DMS114 treated with DMSO at 0.1 percent for 48 hours (cell line): ENCODE data around the gene IDUA.

Experiments used
- DNase-seq: peaks from one replicate; lab custom pipeline; 2025; ENCODE audit not compliant: unreplicated experiment; lab: John Stamatoyannopoulos, UW

IDUA gene

GRCh38 chr4:1027915-1028238 is 41.0 kb downstream of the IDUA start:
- no peak for DNase-seq

- no peak for DNase-seq
Measured at GRCh38 chr4:1028574-1029220, 41.9 kb downstream of the IDUA start.

DNA sequence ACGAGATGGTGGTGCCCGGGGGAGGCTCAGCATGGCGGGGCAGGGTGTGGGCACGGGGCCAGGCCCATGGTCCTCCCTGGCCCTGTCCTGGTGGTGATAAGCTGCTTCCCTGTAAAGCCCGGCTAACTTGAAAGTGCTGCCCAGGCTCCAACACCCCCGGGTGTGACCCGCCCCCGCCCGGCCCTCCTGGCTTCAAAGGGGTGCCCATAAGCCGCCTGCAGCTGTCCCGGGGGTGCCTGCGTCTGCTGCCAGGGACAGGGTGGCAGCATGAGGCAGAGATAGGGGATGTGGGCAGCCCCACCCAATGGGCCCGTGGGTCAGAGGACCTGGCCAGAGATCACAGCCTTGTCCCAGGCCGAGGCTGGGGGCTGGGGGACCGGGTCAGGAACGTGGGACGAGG is 42.7 kb downstream of the IDUA start:
- DNase-seq: no peak

GRCh38 chr4:1030031-1030430 is 43.2 kb downstream of the IDUA start:
- no peak for DNase-seq

DNA sequence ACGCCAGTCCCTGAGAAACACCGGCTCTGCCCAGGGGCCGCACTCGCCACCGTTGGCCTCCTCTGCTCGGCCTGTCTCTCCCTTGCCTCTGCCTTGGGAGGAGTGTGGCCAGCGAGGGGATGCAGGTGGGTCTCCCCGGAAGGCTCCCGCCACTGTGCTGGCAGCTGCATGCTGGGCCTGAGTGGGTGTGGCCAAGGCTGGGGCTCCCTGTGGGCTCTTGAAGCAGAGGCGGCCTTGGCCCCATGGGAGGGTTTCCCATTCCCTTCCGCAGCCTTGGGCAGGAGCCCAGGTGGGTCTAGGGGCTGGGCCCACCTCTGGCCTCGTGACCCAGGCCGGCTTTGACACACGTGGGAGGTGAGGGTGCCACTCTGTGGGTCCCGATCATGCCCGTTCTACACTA is 43.7 kb downstream of the IDUA start:
- DNase-seq: no peak

DNA sequence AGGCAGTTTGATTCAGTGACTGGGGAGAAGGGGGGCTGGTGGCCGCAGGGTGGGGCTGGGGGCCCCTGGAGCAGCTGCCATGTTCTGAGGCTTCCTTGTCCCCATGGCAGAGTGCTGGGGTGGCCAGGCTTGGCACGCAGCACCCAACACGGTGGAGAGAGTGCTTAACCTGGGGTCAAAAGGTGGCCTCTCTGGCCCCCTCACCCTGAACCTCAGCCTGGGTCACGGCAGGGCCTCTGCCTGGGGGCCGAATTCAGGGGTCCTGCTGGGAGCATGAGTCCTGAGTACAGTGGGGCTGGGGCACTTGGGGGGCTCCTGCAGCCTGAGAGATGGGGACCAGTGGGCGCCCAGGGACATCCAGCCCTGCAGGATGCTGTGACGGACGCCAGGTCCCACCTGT is 44.5 kb downstream of the IDUA start:
- no peak for DNase-seq

DNA sequence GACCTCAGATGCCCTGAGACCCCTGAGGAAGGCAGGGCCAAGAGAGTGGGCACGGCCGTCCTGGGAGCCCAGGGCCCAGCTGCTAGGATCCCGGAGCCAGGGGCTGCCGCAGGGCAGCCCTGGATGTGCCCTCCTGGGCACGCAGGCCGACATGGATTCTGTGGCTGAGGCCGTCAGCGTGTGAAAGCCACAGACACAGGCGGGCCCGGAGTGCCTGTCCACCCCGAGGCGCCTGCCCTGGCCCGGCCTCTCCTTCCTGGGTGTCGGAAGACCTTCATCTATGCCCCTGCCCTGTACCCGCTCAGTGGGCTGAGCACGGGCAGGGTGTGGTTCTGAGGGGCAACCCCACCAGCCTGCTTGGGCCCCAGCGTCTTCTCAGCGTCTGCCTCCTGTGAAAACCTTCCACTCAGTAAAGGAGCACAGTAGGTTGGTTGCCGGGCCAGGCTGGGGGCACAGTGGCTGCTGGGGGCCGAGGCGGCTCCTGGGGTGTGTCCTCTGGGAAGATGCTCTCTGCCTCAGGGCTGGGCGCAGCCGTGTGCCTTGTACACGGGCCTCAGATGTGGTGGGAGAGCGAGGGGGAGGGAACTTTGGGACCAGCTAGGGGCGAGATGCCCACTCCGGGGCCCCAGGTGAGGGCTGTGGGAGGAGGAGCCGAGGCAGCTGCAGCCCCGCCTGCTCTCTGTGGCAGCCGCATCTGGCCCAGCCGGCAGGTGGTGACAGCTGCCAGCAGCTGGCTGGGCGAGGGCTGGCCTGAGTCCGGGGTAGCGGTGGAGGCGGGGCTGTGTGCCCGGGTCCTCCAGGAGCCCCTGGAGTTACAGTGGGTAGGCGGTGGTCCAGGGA is 45.3 kb downstream of the IDUA start:
- no peak for DNase-seq

GRCh38 chr4:1032861-1033260 is 46.0 kb downstream of the IDUA start:
- no peak for DNase-seq

DNA sequence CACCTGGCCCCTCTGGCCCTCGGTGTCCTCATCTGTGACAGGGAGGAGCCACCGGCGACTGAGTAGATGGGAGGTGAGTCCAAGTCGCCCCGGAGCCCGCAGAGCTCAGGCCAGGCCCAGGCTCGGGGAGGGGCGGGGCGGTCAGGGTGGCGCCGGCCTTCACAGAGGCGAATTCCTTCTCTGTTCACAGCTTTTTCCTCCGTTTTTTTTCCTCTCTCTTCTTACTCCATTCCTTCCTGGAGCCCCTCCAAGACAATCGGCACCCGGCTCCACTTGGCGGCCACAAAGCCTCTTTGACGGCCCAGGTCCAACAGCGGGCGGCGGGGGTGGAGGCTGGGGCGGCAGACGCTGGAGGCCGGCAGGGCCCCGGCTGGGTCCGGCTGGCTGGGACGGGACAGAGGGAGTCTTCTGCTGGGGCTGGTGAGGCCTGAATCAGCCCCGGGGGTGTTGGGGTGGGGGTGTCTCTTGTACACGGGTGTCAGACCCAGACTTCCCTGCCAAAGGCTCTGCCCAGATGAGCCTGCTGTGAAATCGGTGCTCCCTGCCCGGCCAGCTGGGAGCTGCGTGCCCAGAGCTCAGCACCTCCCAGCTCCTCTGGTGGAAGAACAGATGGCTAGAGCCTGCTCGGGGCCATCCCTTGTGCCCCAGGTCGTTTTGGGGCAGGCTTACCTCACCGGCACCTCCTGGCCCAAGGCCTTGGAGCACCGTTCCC is 47.2 kb downstream of the IDUA start:
- DNase-seq: no peak

DNA sequence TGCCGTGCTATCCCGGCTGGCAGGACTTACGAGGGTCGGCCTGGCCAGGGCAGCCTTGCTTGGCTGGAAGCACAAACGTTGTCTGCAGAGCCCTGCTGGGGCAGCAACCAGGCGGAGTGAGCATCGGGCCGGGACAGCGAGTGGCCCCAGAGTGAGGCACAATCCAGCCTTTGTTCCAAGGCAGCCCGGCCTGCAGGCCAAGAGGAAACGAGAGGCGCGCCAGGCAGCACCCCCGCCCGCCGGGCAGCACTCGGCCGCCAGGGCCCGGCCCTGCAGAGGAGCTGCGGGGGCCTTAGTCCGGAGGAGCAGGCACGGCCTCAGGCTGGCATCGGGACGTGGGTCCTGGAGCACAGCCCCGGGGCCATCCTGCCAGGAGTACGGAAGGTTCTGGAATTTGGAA is 48.7 kb downstream of the IDUA start:
- no peak for DNase-seq

GRCh38 chr4:1036095-1036494 is 49.3 kb downstream of the IDUA start:
- DNase-seq: no peak

DNA sequence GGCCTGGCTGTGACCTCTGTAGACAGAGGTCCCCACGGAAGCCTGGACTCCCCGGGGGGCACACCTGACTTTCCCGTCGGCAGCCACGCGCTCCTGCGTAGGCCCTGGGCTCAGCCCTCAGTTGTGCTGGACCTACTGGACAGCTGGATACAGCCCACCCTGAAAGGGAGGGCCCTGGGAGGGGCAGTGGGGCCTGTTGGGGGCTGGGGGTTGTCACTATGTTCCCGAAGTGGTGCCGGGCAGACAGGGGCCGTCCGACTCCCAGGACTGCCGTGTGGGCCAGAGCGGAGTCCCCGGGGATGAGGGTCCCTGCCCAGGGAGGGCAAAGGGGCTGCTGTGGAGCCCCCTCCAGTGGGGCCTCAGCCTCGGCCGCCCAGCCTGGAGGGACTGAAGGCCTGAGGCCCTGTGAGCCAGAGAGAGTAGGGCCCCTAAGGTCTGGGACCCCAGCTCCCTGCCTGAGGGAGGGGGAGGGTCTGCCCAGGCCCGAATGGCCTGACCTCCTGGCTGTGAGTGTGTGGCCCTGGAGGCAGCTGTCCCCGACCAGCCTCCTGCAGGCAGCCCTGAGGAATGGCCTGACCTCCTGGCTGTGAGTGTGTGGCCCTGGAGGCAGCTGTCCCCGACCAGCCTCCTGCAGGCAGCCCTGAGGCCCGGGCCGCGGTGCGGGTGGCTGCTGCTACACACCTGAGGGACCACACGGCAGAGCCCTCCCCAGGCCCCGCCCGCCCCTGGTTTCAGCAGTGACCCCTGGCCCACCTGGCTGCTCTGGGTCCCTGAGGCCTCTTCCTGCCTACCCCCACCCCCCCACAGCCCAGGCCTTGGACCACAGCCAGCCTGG is 50.3 kb downstream of the IDUA start:
- no peak for DNase-seq

- no peak for DNase-seq
Measured at GRCh38 chr4:1038948-1039492, 52.2 kb downstream of the IDUA start.

DNA sequence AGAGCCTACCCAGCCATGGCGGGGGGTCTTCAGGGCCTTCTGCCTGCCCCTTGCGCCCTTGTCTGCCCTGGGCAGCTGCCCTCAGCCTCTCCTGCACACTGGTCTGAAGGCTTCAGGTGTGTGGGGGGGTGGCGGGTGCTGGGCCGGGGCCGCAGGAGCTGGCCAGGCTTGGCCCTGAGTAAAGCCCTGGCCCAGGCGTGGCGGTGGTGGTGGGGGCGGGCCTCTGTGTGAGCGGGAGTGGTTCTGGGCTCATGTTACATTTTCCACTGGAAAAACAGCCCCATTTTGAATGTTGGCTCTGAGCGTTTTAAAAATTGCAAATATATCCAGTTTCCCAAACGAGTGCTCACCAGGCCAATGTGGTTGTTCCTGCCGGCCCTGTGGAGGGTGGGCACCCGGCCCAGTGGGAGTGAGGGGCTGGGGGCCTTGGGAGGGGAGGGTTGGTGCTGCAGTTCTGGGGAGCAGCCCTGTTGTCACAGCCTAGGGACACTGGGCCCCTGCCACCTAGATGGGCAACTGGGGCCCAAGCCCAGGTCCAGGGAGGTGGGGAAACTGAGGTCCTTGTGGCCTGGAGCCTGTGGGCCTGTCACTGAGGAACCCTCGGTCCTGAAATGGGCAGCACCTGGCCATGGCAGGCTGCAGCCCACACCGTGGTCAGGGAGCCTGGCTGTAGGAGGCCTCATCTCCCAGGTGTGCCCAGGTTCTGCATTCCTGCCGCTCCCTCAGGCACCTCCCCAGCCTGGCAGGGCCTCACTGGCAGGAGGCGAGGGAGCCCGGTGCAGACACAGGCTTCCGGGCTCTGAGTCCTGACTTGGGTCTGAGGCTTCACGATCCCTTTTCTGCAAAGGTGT is 52.9 kb downstream of the IDUA start:
- DNase-seq: no peak

DNA sequence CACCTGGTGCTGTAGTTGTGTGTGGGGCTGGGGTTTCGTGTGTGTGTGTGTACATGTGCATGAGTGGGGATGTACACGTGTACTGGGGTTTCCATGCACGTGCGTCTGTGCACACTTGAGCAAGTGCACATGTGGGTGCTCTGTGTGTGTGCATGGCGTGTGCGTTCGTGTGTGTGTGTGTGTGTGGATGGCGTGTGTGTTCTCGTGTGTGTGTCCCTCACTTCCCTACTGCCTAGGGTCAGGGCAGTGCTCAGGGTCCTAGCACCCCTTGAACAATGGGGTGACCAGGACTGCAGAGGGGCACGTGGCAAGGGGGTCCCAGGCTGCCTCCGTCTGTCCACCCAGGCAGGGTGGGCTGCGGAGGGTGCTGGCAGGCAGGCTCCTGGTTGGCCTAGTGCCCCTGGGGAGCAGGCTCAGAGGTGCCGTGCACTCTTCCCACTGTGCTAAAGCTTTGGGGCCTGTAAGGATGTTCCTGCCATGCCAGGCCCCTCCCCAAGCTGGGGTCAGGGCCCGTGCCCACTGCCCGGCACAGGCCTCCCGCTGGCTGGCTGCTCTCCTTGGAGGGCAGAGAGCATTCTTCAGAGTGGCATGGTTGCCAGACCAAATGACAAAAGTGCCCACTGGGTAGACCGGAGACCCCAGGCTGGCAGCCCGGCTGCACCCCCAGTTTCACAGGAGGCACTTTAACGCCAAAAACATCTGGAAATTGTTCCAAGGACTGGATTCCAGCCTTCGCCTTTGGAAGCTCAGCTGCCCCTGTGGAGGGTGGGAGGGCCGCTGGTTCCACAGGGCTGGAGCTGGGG is 53.7 kb downstream of the IDUA start:
- DNase-seq: no peak

DNA sequence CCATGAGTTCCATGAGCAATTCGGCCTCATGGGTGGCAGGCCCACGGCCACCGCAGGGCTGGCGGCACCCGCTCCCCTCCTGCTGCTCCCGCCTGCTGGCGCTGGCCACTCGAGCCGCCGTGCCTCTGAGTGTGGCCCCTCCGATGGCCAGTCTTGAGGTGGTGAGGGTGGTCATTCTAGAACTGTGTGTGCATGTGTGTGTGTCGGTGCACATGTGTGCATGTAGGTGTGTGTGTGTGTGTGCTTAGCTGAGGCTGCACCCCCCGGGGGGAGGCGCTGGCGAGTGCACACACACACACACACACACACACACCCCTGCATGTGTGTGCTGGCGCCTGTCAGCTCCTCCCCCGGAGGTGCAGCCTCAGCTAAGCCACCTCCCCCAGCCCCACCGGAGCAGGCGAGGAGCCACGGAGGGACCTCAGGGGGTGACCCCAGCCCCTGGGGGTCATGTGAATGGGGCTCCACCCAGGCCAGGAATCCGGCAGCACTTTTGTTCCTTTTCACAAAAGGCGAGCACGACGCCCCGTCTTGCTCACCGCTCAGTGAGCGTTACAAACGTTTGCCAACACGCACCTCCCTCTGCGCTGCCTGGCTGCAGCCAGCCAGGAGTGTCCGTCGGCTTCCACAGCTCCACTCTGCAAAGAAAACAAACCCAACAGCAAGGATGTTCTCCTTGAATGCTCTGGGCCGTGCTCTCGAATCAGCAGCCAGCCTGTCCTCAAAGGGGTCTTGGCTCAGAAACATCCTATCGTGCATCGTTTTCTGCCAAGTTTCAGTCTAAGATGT is 54.5 kb downstream of the IDUA start:
- DNase-seq: no peak

DNA sequence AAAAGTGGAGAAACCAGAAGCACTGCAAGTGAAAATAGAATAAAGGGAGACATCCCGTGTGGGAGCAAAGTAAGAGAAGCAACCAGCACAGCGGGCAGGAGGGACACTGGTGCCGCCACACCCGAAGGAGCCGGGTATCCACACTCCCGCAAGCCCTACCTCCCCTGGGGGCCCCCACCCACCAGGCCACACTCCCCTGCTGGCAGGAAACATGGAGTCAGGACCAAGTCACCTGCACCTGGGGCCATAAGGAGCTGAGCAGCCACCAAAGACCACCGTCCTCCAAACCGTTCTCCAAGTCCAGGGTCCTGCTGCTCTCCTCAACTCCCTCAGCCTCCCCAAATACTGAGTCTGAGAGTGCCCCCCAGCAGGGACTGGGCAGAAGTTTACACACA is 55.1 kb downstream of the IDUA start:
- no peak for DNase-seq

- DNase-seq: no peak
Measured at GRCh38 chr4:1042352-1043055, 55.7 kb downstream of the IDUA start.
